Suppressor macrophage treated with lipopolysaccharide for 4 hours (primary cell): ENCODE results near the gene COL23A1.

Experiments
- DNase-seq: peaks from one replicate; pipeline ENCODE4 v3.0.0-alpha.2; 2020

Gene COL23A1

GRCh38 chr5:178590141-178590923 lies at the start of gene COL23A1:
TSS of gene COL23A1 (minus strand) at chr5:178590393.
- peak; percentile 76 for DNase-seq

GRCh38 chr5:178637356-178638074 lies 47.3 kb upstream of the COL23A1 start:
- peak; percentile 34 for DNase-seq

GRCh38 chr5:178632285-178632684 lies 42.1 kb upstream of the COL23A1 start:
- DNase-seq = no peak

- DNase-seq = no peak
These were observed 40.8 kb upstream of the COL23A1 start for GRCh38 chr5:178630951-178631350.

GRCh38 chr5:178630475-178630930 lies 40.3 kb upstream of the COL23A1 start:
- DNase-seq = no peak

GRCh38 chr5:178627259-178627598 lies 37.0 kb upstream of the COL23A1 start:
- no peak for DNase-seq

GRCh38 chr5:178626484-178627258 lies 36.5 kb upstream of the COL23A1 start, which contains the start of gene CLK4:
TSS of gene CLK4 (minus strand) at chr5:178627050. CDS start at chr5:178623416, 3,634 bp downstream.
- peak; percentile 98 for DNase-seq

- DNase-seq = peak; percentile 27
These were observed 35.7 kb upstream of the COL23A1 start for GRCh38 chr5:178625679-178626483.

- DNase-seq = no peak
These were observed 34.7 kb upstream of the COL23A1 start for GRCh38 chr5:178624631-178625546.

GRCh38 chr5:178622679-178623247 lies 32.6 kb upstream of the COL23A1 start:
- DNase-seq = no peak

- no peak for DNase-seq
These were observed 29.2 kb upstream of the COL23A1 start for GRCh38 chr5:178619390-178619789.

- no peak for DNase-seq
These were observed 22.1 kb upstream of the COL23A1 start for GRCh38 chr5:178612299-178612698.

GRCh38 chr5:178606269-178606668 lies 16.1 kb upstream of the COL23A1 start:
- no peak for DNase-seq

- no peak for DNase-seq
These were observed 15.6 kb upstream of the COL23A1 start for GRCh38 chr5:178605788-178606187.

- no peak for DNase-seq
These were observed 12.6 kb upstream of the COL23A1 start for GRCh38 chr5:178602752-178603151.

- no peak for DNase-seq
These were observed 5.6 kb upstream of the COL23A1 start for GRCh38 chr5:178595750-178596149.

GRCh38 chr5:178595150-178595549 lies 5.0 kb upstream of the COL23A1 start:
- DNase-seq = no peak

GRCh38 chr5:178590924-178591423 lies 781 bp upstream of the COL23A1 start:
- no peak for DNase-seq

GRCh38 chr5:178589180-178590140 lies 733 bp downstream of the COL23A1 start:
- peak; percentile 54 for DNase-seq

- no peak for DNase-seq
These were observed 1.4 kb downstream of the COL23A1 start for GRCh38 chr5:178588769-178589168.
